Measurements from ENCODE around the gene LYZL6.

DNA sequence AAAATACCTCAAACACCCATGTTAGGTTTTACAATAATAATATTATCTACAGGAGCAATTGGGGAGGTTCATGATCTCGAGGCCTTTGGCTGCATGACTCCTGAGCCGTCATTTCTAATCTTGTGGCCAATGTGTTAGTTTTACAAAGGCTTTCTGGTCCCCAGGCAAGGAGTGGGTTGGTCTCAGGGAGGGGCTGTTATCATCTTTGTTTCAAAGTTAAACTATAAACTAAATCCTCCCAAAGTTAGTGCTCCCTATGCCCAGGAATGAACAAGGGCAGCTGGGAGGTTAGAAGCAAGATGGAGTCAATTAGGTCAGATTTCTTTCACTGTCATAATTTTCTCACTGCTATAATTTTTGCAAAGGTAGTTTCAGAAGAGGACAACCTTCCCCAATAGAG is 54.3 kb downstream of the LYZL6 start:
- no peak for TF ChIP-seq REST (IDR thresholded peaks at IDR 0.05; ENCODE audit: insufficient read depth in 1 of 2, low read depth in 2 of 2, low read length in 2 of 2)
- no peak for TF ChIP-seq POLR2AphosphoS5 (IDR thresholded peaks at IDR 0.05; ENCODE audit: low read depth, low read length)
- TF ChIP-seq SIN3A (IDR thresholded peaks at IDR 0.05; ENCODE audit: borderline replicate concordance, insufficient read depth, low read length), result no peak
- TF ChIP-seq TAF1 (IDR thresholded peaks at IDR 0.05; ENCODE audit: borderline replicate concordance, insufficient read depth, low read length), result no peak
- TF ChIP-seq FOXP2 (optimal IDR thresholded peaks at IDR 0.05; ENCODE audit: borderline replicate concordance, extremely low read depth, extremely low read length, insufficient read depth), result no peak

Measured in PFSK-1 (cell line).